Adipose tissue (tissue), 3 donors: ENCODE measurements around the gene ATXN7L2. TPM values are rescaled to one million over a fixed set of nuclear protein-coding genes. Genes with fewer than 3 reads are reported as not detected.

Source experiments
- H3K27ac ChIP-seq: one replicate; pipeline ENCODE4 v1.5.1; 2013; ENCODE audit warnings: low read depth, low read length
- WGBS, 3 donors: extraction: QIAGEN DNeasy Blood & Tissue Kit; methylation state at CpG; one replicate each; pipeline ENCODE4 v1.1.7; 2013; 5-methylcytosine and 5-hydroxymethylcytosine counted together
- polyA plus RNA-seq, 3 donors: library from polyadenylated mRNA; stranded (reverse); fragments of 200-250 nt; gene quantifications; one replicate each; pipeline ENCODE4 v1.2.3, GENCODE V29; 2013
- donor health status: healthy with polysubstance abuse.
- donor health status: Bipolar disorder and iron deficiency.
- donor health status: healthy.

Gene ATXN7L2
- polyA plus RNA-seq, 3 donors = 2.6 to 4.0 (median 3.2) TPM

DNA sequence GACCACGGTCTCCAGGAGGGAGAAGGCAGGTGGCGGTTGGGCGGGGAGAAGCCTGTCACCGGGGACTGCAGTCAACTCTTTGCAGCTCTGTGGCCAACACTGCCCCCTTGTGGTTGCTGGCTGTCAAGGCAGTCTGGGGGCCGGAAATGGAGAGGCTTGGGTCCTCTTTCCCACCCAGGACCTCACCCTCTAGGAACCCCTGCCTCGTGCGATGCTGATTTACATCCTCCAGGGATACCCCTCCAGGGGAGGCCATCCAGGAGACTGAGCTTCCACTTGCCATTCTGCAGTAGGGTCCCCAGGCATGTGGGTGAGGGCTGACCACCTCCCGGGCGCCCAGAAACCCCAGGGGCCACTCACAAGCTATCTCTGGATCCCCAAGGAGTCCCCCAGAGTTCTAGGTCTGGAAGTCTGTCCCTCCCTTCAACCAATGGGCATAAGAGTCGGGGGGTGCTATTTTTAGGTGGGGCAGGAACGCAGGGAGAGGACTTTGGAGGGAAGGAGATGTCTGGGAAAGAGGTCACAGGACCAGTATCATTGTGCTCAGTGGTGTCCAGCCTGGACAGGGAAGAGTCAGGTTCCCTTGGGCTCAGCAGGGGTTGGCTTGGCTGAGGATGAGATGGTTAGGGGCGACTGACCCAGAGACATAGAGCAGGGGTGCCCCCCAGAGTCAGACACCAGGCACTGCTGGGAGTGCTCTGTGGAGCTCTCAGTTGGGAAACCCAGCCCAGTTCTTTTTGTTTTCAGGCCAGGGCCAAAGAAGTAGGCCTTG, 48.8 kb downstream of the ATXN7L2 start:
- 13 to 14% (median 13%) methylated on average over 12 of the region's 12 CpGs for WGBS, 3 donors
- H3K27ac ChIP-seq = no peak overlapping the region

DNA sequence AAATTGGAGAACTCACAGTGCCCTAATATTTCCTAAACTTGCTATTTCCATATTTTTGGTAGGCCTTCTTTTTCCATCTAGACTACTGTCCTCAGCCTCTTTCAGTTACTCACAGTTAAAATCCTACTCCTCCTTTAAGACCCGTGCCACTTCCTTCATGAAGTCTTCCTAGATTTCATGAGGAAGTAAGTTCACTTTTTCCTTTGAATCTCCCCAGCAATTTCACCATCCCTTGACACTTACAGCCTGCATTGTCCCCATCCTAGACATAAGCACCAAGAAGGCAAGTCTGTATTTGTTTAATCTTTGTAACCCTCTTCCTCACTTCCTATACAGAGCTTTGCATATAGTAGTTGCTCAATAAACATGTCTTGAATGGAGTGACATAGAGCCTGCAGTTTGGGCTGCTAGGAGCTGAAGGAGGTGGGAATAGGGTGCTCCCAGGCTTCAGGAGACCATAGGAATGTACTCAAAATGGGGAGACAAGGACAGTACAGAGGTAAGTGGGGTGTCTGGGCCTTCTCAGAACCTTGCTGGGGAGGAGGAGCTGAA, 50.7 kb downstream of the ATXN7L2 start:
- 65 to 80% (median 74%) methylated on average over 1 of the region's 1 CpG for WGBS, 3 donors
- H3K27ac ChIP-seq = no peak overlapping the region

DNA sequence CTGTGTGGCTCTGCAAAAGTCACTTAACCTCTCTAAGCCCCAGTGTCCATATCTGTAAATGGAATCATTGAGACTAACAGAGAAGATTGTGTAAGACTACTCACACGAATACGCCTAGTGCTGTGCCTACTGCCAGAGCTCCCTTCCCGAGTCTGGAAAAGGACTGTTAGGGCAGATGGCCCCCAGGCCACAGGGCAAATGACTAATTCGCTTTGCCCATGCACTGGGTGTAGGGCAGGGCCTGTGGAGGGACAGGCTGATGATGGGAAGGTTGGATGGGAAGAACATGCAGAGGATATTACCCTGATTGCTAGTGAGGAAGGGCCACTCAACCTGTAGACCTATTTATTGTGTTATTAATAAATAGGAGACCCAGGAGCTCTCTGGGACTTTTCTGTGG, 51.8 kb downstream of the ATXN7L2 start:
- H3K27ac ChIP-seq = no peak overlapping the region
- 61 to 77% (median 73%) methylated on average over 4 of the region's 4 CpGs for WGBS, 3 donors

DNA sequence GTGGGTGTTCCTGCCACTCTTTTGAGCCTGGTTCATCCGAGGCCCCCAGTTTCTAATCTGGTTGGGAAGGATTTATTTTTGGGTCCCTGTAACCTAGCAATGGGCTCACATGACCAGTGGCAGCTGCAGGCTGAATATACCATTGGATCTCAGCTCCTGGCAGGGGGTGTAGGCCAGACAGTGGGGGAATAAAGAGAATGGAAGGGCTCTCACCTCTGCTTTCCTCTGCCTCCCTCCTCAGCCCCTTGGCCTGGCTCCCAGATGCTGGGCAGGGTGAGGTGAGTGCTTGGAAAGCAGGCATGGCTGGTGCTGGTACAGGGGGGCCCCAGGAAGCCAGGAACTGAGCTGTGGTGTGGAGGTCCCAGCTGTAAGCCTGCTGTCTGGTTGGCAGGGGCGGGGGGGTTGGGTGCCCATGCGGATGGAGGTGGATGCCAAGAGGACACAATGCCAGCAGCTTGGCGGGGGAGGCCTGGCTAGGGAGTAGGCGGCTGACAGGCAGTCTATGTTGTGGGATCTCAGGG, 52.3 kb downstream of the ATXN7L2 start:
- WGBS, 3 donors = 70 to 81% (median 77%) methylated on average over 5 of the region's 5 CpGs
- H3K27ac ChIP-seq = no peak overlapping the region

DNA sequence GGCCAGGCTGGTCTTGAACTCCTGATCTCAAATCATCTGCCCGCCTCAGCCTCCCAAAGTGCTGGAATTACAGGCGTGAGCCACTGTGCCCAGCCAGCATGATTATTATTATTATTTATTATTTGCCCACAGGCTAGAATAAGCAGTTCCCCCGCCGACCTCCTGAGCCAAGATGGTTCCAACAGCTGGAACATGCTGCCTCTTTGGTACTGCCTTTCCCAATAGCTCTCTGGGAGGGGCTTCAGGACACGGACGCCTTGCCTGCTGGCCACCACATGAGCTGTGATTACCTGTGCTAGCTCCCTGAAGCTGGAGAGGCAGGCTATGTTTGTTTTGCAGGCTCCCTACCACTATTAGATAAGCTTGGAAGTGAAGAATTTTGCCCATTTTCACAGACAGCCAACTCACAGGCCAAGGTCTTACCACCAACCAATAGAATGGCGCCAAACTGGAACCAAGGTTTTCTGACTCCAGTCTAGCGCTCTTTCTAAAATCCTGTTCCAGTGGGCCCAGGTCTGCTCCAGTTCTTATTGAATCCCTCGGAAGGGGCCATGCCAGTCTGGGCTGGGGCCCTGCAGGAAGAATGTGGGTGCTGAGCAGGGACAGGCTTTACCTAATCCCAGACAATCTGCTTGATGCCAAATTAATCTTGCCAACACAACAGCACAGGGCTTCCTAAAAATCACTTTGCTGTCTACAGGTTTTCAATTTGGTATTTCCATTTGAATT, 53.9 kb downstream of the ATXN7L2 start:
- 74 to 91% (median 85%) methylated on average over 9 of the region's 9 CpGs for WGBS, 3 donors
- no peak overlapping the region for H3K27ac ChIP-seq

DNA sequence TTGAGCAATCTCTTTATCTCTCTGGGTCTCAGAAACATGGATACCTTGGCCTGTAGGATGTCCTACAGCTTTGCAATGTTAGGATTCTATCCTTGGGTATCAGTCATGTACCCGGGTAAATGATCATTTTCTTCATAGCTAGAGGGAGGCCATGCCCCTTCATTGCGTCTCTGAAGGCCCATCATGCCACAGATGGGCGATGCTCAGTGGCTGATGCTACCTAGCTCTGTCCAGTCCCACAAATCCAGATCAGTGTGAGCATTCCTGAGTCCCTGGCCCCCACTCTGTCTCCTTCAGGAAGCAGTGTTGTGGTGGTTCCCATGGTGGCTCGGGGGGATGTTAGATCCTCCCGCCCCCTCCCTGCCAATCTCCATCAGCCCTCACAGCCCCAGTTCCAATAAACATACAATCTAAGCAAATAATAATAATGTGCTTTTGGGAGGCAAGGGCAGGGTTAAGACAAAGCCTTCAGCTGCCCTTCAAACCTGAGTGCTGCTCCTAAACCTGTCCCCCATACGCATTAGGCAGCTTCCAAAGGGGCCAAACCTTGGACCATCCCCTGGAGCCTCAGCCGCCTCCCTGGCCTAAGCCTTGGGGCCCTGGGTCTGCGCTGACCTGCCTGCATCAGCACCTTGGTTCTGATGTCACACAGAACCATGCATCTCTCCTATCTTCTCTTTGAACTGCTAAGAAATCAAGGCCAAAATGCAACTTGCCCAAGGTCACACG, 55.3 kb downstream of the ATXN7L2 start:
- no peak overlapping the region for H3K27ac ChIP-seq
- 87 to 94% (median 93%) methylated on average over 9 of the region's 9 CpGs for WGBS, 3 donors

DNA sequence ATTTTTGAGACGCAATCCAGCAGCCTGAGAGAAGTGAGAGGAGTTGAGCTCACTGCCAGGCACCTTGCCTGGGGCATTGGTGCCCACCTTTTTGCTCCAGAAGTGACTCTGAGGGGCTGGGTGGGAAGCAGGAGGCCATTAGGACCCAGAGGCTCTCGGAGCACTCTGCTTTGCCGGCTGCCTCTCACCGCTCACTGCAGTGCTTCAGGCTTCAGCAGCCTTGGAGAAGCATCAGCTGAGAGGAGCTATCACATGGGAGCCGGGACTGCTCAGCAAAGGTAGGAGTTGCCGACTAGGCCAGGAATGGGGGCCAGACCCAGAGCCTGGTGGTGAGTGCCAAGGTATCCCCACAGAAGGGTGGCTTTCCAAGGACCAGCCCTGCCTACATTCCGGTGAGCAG, 56.0 kb downstream of the ATXN7L2 start, which contains the start of gene GPR61:
TSS of gene GPR61 (plus strand) at position 197 of the 400 bp plus-strand sequence. CDS start 3,151 bp downstream, outside the sequence.
- 52 to 64% (median 61%) methylated on average over 7 of the region's 7 CpGs for WGBS, 3 donors
- H3K27ac ChIP-seq = no peak within 1 kb of the TSS

DNA sequence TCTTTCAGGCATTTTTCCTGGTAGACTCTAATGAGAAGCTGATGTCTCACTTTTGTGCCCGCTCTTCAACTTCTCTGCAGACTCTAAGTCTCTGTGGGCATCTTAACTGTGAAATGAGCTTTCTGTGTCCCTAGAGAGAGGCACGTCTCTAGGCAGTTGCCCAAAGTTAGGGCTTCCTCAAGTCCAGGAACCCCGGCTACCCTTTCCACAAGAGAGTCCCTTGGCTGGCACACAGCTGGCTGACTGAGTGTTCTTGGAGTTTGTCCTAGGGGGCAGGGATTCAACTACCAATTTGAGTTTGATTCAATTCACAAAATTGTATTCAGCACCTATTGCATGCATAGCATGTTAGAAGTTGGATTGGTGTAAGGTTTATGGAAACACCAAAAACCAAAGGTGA, 57.4 kb downstream of the ATXN7L2 start:
- no peak overlapping the region for H3K27ac ChIP-seq
- 73 to 78% (median 74%) methylated on average over 3 of the region's 3 CpGs for WGBS, 3 donors

Other genes with a start within 250 kb of the ATXN7L2 start
- gene CELSR2, start 234.4 kb upstream of the ATXN7L2 start, polyA plus RNA-seq = 1 to 10 TPM in 1 of 3 donors, under 1 TPM in 2; 0.67 to 2.3 (median 0.94) TPM
- 1 to 10 TPM in 2 of 3 donors, under 1 TPM in 1; 0.98 to 2.9 (median 1.1) TPM for gene PSRC1, start 200.8 kb upstream of the ATXN7L2 start, polyA plus RNA-seq
- gene MYBPHL, start 176.9 kb upstream of the ATXN7L2 start, polyA plus RNA-seq = under 1 TPM; 0.06 to 0.34 (median 0.19) TPM
- gene SORT1, start 86.0 kb upstream of the ATXN7L2 start, polyA plus RNA-seq = 10 to 100 TPM; 13.2 to 47.9 (median 24.6) TPM
- 10 to 100 TPM; 28.5 to 47.2 (median 33.9) TPM for gene PSMA5, start 57.5 kb upstream of the ATXN7L2 start, polyA plus RNA-seq
- 1 to 10 TPM; 1.2 to 2.5 (median 2.1) TPM for gene SYPL2, start 17.4 kb upstream of the ATXN7L2 start, polyA plus RNA-seq
- 1 to 10 TPM; 4.8 to 9.1 (median 5.0) TPM for gene CYB561D1, start 10.2 kb downstream of the ATXN7L2 start, polyA plus RNA-seq
- 1 to 10 TPM; 2.1 to 3.8 (median 2.5) TPM for gene AMIGO1, start 25.8 kb downstream of the ATXN7L2 start, polyA plus RNA-seq
- gene GPR61, start 56.0 kb downstream of the ATXN7L2 start, polyA plus RNA-seq = not detected
- gene GNAI3, start 64.7 kb downstream of the ATXN7L2 start, polyA plus RNA-seq = 1 to 10 TPM; 2.5 to 4.8 (median 4.1) TPM
- under 1 TPM in 1 of 3 donors, not detected in 2; 0.07 TPM for gene GNAT2, start 135.7 kb downstream of the ATXN7L2 start, polyA plus RNA-seq
- 10 to 100 TPM; 18.3 to 26.0 (median 19.5) TPM for gene AMPD2, start 135.9 kb downstream of the ATXN7L2 start, polyA plus RNA-seq
- 10 to 100 TPM; 14.5 to 33.8 (median 32.8) TPM for gene GSTM4, start 172.2 kb downstream of the ATXN7L2 start, polyA plus RNA-seq
- gene GSTM2, start 184.2 kb downstream of the ATXN7L2 start, polyA plus RNA-seq = 10 to 100 TPM; 21.4 to 93.2 (median 74.8) TPM
- gene GSTM1, start 203.9 kb downstream of the ATXN7L2 start, polyA plus RNA-seq = 10 to 100 TPM in 2 of 3 donors, not detected in 1; 35.4 to 94.6 TPM
- gene GSTM5, start 228.3 kb downstream of the ATXN7L2 start, polyA plus RNA-seq = 10 to 100 TPM in 1 of 3 donors, 1 to 10 TPM in 1, under 1 TPM in 1; 0.84 to 62.9 (median 5.8) TPM